ENCODE data around the gene LRPPRC. TPM values are rescaled to one million over a fixed set of nuclear protein-coding genes. Genes with fewer than 3 reads are reported as not detected.

The LRPPRC gene
- total and polyA plus RNA-seq, 2 experiments from 2014 or later: 27.4 to 87.3 TPM

DNA sequence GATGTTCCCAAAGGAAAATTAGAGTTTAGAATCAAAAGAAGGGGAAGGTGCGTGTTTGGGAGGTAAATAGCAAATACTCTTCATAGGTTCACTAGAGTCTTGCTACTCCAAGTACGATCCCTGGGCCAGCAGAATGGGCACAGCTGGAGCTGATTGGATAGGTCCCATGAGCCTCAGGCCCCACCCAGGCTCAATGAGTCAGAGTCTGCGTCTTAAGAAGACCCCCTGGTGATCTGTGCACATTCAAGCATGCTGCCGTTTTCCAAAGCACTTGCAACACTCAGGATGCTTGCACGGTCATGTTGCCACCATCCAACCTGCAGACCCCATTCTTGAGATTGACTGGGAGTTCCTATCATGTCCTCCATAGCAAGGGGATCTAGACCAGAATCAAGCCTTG lies 116.5 kb downstream of the LRPPRC start:
- TF ChIP-seq EZH2 (IDR thresholded peaks at IDR 0.05; ENCODE audit: borderline replicate concordance) (no peak), EZH2phosphoT487 (IDR thresholded peaks at IDR 0.05; ENCODE audit: low read depth, severe bottlenecking, unreplicated experiment) (no peak)
- TF ChIP-seq, protein P1, sequence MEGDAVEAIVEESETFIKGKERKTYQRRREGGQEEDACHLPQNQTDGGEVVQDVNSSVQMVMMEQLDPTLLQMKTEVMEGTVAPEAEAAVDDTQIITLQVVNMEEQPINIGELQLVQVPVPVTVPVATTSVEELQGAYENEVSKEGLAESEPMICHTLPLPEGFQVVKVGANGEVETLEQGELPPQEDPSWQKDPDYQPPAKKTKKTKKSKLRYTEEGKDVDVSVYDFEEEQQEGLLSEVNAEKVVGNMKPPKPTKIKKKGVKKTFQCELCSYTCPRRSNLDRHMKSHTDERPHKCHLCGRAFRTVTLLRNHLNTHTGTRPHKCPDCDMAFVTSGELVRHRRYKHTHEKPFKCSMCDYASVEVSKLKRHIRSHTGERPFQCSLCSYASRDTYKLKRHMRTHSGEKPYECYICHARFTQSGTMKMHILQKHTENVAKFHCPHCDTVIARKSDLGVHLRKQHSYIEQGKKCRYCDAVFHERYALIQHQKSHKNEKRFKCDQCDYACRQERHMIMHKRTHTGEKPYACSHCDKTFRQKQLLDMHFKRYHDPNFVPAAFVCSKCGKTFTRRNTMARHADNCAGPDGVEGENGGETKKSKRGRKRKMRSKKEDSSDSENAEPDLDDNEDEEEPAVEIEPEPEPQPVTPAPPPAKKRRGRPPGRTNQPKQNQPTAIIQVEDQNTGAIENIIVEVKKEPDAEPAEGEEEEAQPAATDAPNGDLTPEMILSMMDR (IDR thresholded peaks at IDR 0.05; ENCODE audit: poor library complexity): no peak
- no peaks in the 10 kb centered on the region for H3K27me3 ChIP-seq
- no peak overlapping the region for H3K27ac ChIP-seq
- 82% methylated on average over 5 of the region's 5 CpGs for WGBS (ENCODE audit: low lambda C conversion rate, missing lambda C conversion rate)
- H3K4me2 ChIP-seq: no peak overlapping the region
- no peaks in the 10 kb centered on the region for H3K79me2 ChIP-seq
- no peaks in the 10 kb centered on the region for H3K9me2 ChIP-seq (replicated peaks; ENCODE audit: insufficient read depth)
- H3K9me3 ChIP-seq (ENCODE audit: low read depth): no peaks in the 10 kb centered on the region
- H3K4me3 ChIP-seq: no peak overlapping the region
- DNase-seq (ENCODE audit: low spot score): no peak
- no peaks in the 10 kb centered on the region for H4K20me1 ChIP-seq (ENCODE audit: insufficient read depth, poor library complexity, severe bottlenecking)
- no peaks in the 10 kb centered on the region for H3K36me3 ChIP-seq (replicated peaks; ENCODE audit: insufficient read depth, low read depth)
- no peak overlapping the region for H2AFZ ChIP-seq
- H3K4me1 ChIP-seq (ENCODE audit: insufficient read depth): peaks cover 10% of the 10 kb centered on the region

DNA sequence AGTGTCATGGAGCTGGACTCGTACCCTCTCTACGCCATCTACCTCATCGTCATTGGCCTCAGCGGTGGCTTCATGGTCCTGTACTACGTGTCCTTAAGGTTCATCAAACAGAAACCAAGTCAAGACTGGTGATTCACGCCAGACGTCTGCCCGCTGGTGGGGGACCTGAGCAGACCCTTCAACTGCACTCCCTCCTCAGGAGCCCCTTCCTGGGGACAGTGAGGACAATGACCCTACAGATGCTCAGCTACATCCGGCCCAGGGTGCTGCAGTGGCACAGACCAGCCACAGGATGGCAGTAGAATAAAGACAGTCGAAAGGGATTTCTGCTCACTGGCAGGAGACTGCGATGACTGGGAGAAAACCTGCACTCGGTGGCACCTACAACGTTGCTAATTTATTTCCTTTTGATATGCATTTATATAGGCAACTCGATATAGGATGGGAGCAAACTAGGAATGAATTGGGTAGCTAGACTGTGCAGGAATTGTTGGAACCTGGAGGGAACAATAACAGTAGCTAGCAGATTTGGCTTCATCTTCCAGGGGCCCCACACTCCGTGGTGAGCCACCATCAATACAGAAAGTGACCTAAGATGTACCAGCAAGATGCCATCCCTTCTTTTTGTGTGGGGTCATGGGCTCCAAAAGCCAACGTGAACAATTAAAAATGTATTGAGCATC lies 117.9 kb downstream of the LRPPRC start:
- H3K4me3 ChIP-seq: no peak overlapping the region
- WGBS (ENCODE audit: low lambda C conversion rate, missing lambda C conversion rate): 45% methylated on average over 16 of the region's 16 CpGs
- H3K79me2 ChIP-seq: no peaks in the 10 kb centered on the region
- H3K27ac ChIP-seq: no peak overlapping the region
- H2AFZ ChIP-seq: no peak overlapping the region
- H3K36me3 ChIP-seq (replicated peaks; ENCODE audit: insufficient read depth, low read depth): no peaks in the 10 kb centered on the region
- no peaks in the 10 kb centered on the region for H3K9me3 ChIP-seq (ENCODE audit: low read depth)
- DNase-seq (ENCODE audit: low spot score): peak; percentile 77
- H3K4me1 ChIP-seq (ENCODE audit: insufficient read depth): peaks cover 10% of the 10 kb centered on the region
- TF ChIP-seq, protein P1 (IDR thresholded peaks at IDR 0.05; ENCODE audit: poor library complexity): peak; percentile 89
- TF ChIP-seq EZH2phosphoT487 (IDR thresholded peaks at IDR 0.05; ENCODE audit: low read depth, severe bottlenecking, unreplicated experiment): no peak
- no peaks in the 10 kb centered on the region for H3K9me2 ChIP-seq (replicated peaks; ENCODE audit: insufficient read depth)
- H3K27me3 ChIP-seq: no peaks in the 10 kb centered on the region
- H3K4me2 ChIP-seq: no peak overlapping the region
- H4K20me1 ChIP-seq (ENCODE audit: insufficient read depth, poor library complexity, severe bottlenecking): no peaks in the 10 kb centered on the region

DNA sequence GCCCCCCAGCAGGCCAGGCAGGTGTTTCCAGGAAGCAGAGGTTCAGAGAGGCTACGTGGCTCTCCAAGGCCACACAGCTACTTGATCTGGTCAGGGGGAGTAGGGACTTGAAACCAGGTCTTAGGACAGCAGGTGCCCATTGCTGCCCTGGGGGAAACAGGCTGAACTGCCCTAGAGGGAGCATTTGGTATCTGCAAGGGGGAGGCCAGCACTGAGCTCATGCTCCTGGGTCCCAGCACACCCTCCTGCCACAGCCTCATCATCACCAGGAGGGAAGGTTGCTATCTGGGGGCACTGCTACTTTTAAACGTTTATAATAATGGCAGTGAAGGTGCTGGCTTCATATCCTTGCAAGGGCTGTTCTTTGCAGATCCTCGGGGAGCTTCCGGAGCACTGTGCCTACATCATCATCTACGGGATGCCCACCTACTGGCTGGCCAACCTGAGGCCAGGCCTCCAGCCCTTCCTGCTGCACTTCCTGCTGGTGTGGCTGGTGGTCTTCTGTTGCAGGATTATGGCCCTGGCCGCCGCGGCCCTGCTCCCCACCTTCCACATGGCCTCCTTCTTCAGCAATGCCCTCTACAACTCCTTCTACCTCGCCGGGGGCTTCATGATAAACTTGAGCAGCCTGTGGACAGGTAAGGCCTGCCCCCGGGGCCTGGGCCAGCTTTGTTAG lies 120.9 kb downstream of the LRPPRC start:
- 89% methylated on average over 11 of the region's 11 CpGs for WGBS (ENCODE audit: low lambda C conversion rate, missing lambda C conversion rate)
- DNase-seq (ENCODE audit: low spot score): no peak

More for the DNA sequence above, 120.9 kb downstream of the LRPPRC start:
- Histone ChIP-seq H3K27ac (no peak overlapping the region), H3K4me3 (no peak overlapping the region), H3K4me2 (no peak overlapping the region), H4K20me1 (ENCODE audit: insufficient read depth, poor library complexity, severe bottlenecking) (no peaks in the 10 kb centered on the region), H3K4me1 (ENCODE audit: insufficient read depth) (no peaks in the 10 kb centered on the region), H2AFZ (no peak overlapping the region), H3K9me2 (replicated peaks; ENCODE audit: insufficient read depth) (no peaks in the 10 kb centered on the region), H3K79me2 (no peaks in the 10 kb centered on the region), H3K27me3 (peaks cover 17% of the 10 kb centered on the region), H3K9me3 (ENCODE audit: low read depth) (no peaks in the 10 kb centered on the region), H3K36me3 (replicated peaks; ENCODE audit: insufficient read depth, low read depth) (no peaks in the 10 kb centered on the region)
- TF ChIP-seq EZH2 (IDR thresholded peaks at IDR 0.05; ENCODE audit: borderline replicate concordance) (no peak), EZH2phosphoT487 (IDR thresholded peaks at IDR 0.05; ENCODE audit: low read depth, severe bottlenecking, unreplicated experiment) (no peak)
- TF ChIP-seq, protein P1 (IDR thresholded peaks at IDR 0.05; ENCODE audit: poor library complexity): no peak
